Bone marrow (tissue), 2 donors: ENCODE measurements around the gene C5orf58.
A peak's percentile ranks its signal among the peaks of the same experiment; 100 is the strongest.

Experiments
- DNase-seq, 2 donors: peaks; one replicate each; lab custom pipeline; 2025; lab: John Stamatoyannopoulos, UW

The C5orf58 gene

GRCh38 chr5:170256571-170256970 lies 23.8 kb downstream of the C5orf58 start:
- no peak for DNase-seq

DNA sequence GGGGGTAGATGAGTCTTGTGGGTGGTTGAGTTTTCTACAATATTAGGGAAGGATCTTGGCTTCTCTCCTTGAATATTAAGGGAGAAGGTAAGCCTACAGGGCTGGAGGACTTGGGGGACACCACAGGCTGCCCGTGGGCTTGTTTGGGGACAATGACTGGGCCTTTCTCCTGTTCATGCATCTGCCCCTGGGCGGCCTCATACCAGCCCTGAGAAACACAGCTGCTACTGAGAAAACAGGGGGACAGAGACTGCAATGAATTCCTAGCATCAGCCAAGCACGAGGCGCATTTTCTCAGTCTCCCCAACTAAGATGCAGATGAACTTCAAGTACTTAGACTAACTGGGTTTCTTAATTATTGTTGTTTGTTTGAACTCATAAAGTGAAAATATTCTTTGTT lies 24.6 kb downstream of the C5orf58 start:
- DNase-seq = no peak

DNA sequence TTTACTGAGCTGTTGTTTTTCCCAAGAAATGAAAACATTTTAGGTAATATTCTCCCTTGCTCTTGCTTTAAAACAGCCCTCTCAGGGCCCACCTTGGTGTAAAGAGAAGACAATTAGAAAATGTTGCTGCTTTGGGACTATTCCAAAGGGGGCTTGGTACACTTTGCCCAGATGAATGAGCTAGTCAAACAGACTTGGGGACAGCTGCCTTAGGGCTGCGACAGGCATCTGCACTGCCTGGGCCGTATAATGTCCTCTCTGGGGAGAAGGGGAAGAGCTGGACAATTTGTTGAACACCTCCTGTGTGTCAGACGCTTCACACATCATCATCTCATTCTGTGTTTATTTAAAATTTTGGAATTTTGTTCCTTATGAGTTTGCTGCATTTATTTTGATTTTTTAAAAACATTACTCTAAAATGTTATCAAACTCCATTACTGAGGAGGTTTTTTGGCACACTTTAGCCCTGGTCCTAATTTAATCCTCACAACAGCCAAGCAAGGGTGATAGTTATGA lies 28.8 kb downstream of the C5orf58 start:
- no peak for DNase-seq

DNA sequence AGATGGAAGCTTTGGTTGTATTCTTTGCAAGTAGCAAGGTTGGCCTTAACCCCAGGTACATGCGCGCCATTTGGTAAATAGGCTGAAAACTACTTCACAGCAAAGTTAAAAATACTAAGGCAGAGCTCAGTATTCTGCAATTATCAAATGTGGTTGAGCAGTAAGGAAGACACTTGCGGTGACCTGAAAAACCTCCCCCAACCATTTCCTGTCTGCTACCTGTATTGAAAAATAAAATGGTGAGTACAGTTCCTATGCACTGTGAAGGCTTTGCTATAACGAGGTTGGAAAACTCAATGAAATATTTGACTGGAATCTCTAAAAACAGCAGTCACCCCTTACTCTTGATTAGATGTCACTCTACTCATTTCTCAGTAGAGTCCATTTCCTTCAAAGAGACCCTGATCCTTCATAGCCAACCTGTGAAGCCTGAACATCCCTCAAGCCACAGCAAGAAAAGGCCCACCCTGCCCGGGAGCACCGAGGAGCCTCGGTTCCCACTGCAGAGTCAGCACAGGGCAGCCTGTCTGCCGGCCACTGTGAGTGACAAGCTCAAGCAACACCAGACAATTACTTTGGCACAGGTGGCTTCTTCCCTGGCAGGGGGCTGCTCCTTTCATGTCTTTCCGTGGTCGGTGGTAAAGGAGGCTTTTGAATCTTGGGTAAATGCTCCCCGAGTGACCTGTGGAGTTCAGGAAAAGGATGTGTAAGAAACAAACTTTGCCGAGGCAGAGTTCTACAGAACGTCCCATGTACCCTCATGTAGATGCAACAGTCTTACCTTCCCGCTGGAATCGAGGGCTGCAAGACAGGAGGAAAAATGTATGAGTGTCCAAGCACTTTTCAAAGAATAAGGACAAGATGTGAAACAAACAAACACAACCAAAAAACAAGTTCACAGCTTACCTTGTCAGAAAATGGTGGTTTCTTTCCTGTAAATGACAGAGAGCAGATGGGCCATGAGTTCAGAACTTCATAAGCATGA lies 29.6 kb downstream of the C5orf58 start:
- no peak for DNase-seq

DNA sequence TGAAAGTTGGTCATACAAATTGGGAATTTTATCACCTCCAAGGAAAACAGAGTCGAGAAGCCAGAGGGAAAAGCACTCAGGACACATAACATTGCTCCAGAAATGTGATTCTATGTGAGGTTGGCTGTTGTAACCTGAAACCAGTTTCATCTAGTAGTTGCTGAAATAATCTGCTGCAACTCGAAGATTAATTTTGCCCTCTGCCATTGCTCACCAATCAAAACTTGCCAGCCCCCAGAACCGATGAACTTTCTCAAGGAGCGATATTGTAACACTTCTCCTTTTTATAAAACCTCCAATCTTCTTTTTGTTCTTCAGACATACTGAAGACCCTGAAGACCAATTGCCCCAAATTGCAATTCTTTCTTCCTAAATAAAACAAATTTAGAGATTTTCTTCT lies 31.1 kb downstream of the C5orf58 start:
- DNase-seq = no peak

- DNase-seq = peak in 1 of 2 donors; percentile 53
Observed at GRCh38 chr5:170265522-170265921, 32.7 kb downstream of the C5orf58 start.

GRCh38 chr5:170266570-170267381 lies 34.0 kb downstream of the C5orf58 start:
- DNase-seq = no peak

DNA sequence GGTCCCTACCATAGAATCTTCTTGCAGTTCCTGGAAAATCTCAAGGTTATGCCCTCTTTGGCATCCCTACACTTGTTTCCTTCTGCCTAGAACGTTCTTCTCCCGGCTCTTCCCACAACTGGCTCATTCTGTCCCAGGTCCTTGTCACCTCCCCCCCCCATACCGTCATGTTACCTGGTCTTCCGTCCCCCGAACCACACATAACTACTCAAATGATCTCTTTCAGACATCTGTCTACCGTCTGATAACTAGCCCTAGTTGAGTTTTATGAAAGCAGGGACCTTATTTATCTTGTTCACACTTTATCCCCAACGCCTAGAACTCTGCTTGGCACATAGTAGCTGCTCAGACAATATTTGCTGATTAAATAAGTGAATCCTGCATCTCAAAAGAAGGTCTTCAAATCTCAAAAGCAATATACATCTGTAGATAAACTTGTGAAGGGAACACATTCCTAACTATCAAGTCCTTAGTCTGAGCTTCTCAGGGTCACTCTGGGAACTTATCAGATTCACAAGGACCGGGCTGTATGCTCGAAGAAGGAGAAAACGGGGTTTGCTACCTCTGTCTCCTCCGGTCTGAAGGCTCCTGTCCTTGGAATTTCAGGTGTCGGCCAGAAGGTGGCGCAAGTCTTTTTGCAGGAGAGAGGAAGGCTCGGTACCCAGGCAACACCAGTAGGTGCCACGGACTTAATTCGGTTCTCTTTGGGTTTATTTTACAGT lies 34.8 kb downstream of the C5orf58 start:
- peak in 1 of 2 donors; percentile 58 for DNase-seq

- no peak for DNase-seq
Observed at GRCh38 chr5:170268153-170268689, 35.4 kb downstream of the C5orf58 start.

DNA sequence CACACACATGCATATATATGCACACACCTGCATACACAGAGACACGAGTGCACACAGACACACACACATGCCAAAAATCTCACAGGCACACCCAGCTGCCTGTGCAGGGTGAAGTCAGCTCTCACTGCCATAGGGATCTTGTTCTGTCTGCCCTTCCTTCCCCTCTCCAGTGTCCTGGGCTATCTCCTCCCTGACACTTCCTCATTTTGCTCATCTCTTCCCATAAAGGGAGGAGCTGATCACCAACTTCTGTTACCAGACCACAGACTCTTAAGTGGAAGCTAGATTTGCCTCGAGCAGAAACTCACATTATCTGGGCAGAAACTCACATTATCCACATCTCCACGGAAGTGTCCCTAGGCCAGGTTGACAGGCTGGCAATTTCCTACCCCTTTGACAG lies 36.1 kb downstream of the C5orf58 start:
- DNase-seq = peak in 1 of 2 donors; percentile 75

DNA sequence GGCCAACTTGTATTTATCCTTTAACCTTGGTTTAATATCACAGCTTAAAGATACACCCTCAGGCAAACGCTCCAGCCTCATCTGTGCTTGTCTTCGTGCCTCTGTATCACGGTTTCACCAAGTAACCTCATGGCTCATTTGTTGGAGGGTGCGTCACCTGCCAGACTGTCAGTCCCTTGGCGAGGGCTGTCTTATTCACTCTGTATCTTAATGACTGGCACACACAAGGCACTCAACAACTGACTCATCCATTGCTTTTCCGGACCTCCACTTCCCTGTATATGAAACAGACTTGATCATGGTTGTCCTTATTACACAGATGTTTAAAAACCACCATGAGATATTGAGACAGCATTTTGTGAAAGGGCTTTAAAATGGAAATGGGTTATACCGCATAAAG lies 36.8 kb downstream of the C5orf58 start:
- peak in 1 of 2 donors; percentile 98 for DNase-seq

DNA sequence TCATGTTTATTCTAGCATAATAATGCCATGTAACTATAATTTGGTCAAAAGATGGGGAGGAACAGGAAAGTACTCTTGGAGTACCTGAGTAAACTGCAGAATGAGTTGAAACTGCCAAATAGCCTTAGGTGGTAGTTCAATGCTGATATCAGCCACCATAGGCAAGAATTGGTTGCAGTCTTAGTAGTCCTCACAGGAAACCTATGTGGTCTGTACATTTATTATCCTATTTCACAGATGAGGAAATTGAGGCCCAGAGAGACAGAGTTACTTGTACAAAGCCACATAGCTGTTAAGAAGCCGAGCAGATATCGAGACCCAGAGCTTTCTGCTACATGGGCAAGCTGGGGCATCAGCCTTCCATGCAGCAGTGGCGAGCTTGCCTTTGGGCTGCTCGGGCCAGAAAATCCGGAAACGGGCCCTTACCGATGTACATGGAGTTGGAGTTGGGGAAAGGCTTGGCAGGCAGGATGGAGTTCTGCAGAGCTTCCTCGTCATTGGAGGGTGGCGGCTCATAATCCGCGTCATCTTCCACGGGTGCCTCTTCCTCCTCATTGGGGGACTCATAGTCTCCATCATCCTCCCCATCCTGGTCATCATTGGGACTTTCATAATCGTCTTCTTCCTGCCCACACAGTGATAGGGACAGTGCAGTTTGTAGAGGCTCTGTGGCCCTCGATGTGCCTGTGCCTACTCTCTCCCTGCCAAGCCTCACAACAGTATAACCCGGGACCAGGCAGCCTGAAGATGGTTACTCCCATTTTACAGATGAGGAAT lies 37.7 kb downstream of the C5orf58 start:
- DNase-seq = no peak

DNA sequence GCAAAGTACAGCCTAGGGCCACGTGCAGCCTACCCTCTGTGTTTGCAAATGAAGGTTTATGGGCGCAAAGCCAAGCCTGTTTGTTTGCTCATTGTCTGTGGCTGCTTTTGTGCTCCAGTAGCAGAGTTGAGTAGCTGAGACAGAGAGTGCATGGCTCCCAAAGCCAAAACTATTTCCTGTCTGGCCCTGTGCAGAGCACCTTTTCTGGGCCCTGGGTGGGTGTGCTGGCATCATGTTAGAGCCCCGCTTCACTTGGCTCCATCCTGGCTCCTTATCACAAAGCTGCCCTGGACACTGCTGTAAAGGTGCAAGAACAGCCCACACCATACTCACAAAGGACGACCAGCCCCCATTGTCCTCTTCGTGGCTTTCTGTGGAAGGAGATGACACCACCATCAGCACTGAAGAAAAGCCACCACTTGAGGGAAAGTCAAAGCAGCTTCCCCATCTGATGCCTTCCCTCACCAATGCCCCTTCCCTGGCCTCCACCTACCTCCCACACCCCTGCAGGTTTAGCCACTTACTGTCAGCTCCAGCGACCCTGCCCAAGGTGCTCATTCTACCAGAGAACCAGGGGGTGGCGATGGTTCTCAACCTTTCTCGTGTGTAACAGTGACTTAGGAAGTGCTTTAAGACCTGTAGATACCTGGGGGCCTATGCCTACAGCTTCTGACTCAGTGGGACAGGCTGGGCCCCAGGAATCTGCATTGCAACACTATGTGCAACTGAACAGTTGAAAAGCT lies 41.4 kb downstream of the C5orf58 start:
- DNase-seq = no peak

GRCh38 chr5:170275376-170275994 lies 42.7 kb downstream of the C5orf58 start:
- DNase-seq = no peak

DNA sequence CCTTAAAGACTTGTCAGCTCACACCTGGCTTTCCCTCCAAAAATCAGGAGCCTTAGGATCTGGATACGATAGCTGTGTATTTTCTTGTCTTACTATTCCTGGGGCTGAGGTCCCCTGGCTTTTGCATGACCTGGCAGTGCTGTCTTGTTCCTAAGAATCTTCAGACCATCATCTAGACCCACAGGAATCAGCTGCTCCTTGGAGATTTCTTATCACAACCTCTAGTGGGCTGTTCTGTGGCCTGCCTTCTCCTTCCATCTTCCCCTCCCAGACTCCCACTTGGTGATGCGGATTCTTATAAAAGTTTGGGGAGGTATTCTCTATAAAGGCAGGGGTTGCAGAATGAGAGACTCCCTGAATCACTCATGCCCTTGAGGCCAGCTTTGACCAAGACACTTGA lies 43.4 kb downstream of the C5orf58 start:
- no peak for DNase-seq

DNA sequence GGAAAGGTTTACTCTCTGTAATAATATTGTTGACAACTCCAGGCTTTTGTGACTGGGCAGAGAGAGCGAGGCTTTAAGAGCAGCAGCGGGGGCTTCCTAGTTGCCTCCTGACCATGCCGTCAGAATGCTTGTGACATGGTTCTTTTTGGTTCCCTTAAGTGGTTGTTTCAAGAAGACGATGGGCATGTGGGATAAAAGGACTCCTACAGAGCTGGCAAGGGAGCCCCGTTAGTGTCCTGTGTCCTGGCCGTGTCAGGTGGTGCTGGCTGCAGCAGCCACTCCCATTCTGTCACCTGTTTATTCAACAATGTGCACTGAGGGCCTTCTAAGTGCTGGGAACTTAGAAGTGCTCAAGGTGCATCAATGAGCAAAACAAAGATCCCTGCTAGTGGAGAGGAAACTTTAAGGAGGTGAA lies 45.1 kb downstream of the C5orf58 start:
- no peak for DNase-seq

DNA sequence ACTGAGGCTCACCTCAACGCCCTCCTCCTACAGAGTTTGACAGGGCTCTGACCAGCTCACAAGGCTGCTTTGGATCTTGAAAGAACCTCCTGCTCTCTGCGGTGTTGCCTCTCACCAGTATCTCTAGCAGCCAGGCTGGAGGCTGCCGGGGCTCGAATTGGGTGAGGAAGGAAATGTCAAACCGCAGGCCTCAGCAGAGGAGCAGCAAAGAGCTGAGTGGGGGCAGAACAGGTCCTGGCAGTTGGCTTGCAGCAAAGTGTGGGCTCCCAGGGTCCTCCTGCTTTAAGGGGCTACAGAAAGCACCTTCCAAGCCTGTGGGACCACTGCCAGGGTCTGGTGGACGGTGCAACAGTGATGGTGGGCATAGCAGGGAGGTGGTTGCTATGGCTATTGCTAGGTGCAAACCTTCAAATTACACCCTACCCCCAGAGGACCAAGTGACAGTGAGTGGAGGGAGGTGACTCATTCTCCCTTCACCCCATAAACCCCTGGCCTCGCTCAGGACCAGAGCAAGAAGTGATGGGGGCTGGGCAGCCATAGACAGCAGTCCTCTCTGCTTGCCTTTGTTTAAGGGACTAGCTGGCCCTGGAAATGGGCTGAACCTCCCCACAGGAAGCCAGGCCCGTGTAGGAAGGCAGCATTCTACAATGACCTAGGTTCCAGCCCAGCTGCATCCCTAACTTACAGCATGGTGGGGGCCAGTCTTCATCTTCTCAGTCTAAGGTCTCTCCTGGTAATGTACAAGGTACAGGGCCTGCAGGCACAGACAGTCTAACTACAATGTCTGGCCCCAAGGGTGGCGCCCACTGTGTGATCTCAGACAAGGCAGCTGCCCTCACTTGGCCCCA lies 46.0 kb downstream of the C5orf58 start:
- peak; percentile 83 to 95 for DNase-seq

DNA sequence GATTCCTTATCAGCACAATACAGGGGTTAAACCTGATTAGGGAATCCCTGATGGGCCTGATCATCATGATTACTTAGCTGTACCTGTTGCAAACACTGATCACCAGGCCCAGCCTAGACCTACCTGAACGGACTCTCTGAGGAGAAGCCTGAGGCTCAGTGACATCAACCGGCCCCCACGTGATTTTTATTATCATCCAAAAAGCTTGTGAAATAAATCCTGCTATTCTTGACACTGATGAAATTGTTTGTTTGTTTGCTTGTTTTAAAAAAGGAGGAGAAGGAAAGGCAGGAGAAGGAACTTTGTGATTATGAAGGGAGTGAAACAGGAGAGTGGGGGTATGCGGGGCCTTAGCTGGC lies 46.7 kb downstream of the C5orf58 start:
- DNase-seq = no peak

DNA sequence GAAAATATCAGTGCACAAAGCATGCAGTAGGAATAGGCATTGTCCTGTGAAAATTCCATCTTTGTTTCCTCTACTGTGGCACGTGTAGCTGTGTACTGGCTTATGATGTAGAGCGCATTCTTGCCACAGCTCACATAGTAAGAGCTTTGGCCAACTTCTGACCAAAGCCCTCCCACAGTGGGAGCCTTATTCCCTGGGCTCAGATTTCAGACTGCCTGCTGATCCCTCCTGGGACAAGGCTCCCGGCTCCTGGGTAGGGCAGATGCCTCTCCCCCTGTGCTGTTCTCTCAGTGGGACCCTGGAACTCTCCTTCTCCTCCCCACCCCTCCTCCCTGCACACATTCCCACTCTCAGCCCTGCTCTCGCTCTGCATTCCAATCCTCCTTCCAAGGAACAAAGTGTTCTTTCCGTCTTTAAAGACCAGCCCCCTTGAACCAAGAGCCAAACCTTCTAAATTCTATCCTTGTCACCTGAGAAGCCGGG lies 47.3 kb downstream of the C5orf58 start:
- DNase-seq = no peak
